ENCODE measurements around the gene DLL1. TPM values are rescaled to one million over a fixed set of nuclear protein-coding genes. Genes with fewer than 3 reads are reported as not detected.
A peak's percentile ranks its signal among the peaks of the same experiment; 100 is the strongest.

Gene DLL1
- total and polyA plus RNA-seq, 4 experiments from 2014 or later: 0.07 to 3.4 (median 1.7) TPM; not detected in 1

GRCh38 chr6:170313716-170314295, 22.9 kb upstream of the DLL1 start:
- no peak overlapping the region for H3K4me3 Mint-ChIP-seq
- intact Hi-C loops (cut with micrococcal nuclease): no loop called here
- ChIA-PET CTCF (ENCODE audit: partially characterized antibody) (no interaction called here), POLR2A (ENCODE audit: partially characterized antibody) (no interaction called here)
- H3K27me3 Mint-ChIP-seq: no peaks in the 10 kb centered on the region
- no peak overlapping the region for H3K4me3 ChIP-seq (ENCODE audit: low read length in 2 of 2)
- H3K9me3 Mint-ChIP-seq: no peaks in the 10 kb centered on the region
- H3K4me1 Mint-ChIP-seq: peaks cover 38 to 67% (median 51%) of the 10 kb centered on the region in 4 donors
- DNase-seq: no peak
- H3K4me1 ChIP-seq (ENCODE audit: insufficient read depth, low read length): peaks cover 42% of the 10 kb centered on the region
- peaks cover 12 to 39% of the 10 kb centered on the region in 2 donors for H3K36me3 Mint-ChIP-seq
- no peaks in the 10 kb centered on the region for H3K27me3 ChIP-seq (ENCODE audit: insufficient read depth, low read length)
- H3K9me3 ChIP-seq (ENCODE audit: control insufficient read depth in 1 of 2, low read length in 2 of 2): no peaks in the 10 kb centered on the region
- no peak overlapping the region for H3K27ac ChIP-seq (ENCODE audit: low read depth, low read length)
- no peak overlapping the region for H3K27ac Mint-ChIP-seq
- peaks cover 8% of the 10 kb centered on the region for H3K36me3 ChIP-seq (ENCODE audit: insufficient read depth, low read length)

- Mint-ChIP-seq H3K27me3 (no peaks in the 10 kb centered on the region), H3K9me3 (no peaks in the 10 kb centered on the region), H3K36me3 (peaks cover 7 to 36% of the 10 kb centered on the region in 2 donors), H3K4me3 (no peak overlapping the region), H3K4me1 (peaks cover 44 to 76% (median 60%) of the 10 kb centered on the region in 4 donors), H3K27ac (peak overlapping the region in 1 of 7 donors; percentile 5)
- Histone ChIP-seq H3K27me3 (ENCODE audit: insufficient read depth, low read length) (no peaks in the 10 kb centered on the region), H3K9me3 (ENCODE audit: control insufficient read depth in 1 of 2, low read length in 2 of 2) (no peaks in the 10 kb centered on the region), H3K4me1 (ENCODE audit: insufficient read depth, low read length) (peaks cover 51% of the 10 kb centered on the region), H3K27ac (ENCODE audit: low read depth, low read length) (no peak overlapping the region), H3K4me3 (ENCODE audit: low read length in 2 of 2) (no peak overlapping the region), H3K36me3 (ENCODE audit: insufficient read depth, low read length) (no peaks in the 10 kb centered on the region)
- ChIA-PET POLR2A (ENCODE audit: partially characterized antibody) (no interaction called here), CTCF (ENCODE audit: partially characterized antibody) (no interaction called here)
- no peak for DNase-seq
- intact Hi-C loops (cut with micrococcal nuclease): no loop called here
Measured at GRCh38 chr6:170312876-170313275, 22.0 kb upstream of the DLL1 start.

- no peak overlapping the region for H3K27ac ChIP-seq (ENCODE audit: low read depth, low read length)
- peaks cover 62% of the 10 kb centered on the region for H3K4me1 ChIP-seq (ENCODE audit: insufficient read depth, low read length)
- H3K27me3 ChIP-seq (ENCODE audit: insufficient read depth, low read length): no peaks in the 10 kb centered on the region
- ChIA-PET POLR2A (ENCODE audit: partially characterized antibody) (no interaction called here), CTCF (ENCODE audit: partially characterized antibody) (no interaction called here)
- no peaks in the 10 kb centered on the region for H3K9me3 Mint-ChIP-seq
- no peaks in the 10 kb centered on the region for H3K36me3 ChIP-seq (ENCODE audit: insufficient read depth, low read length)
- no peaks in the 10 kb centered on the region for H3K27me3 Mint-ChIP-seq
- H3K4me3 ChIP-seq (ENCODE audit: low read length in 2 of 2): no peak overlapping the region
- H3K9me3 ChIP-seq (ENCODE audit: control insufficient read depth in 1 of 2, low read length in 2 of 2): no peaks in the 10 kb centered on the region
- peak overlapping the region in 2 of 8 donors; percentile 33 to 43 for H3K4me3 Mint-ChIP-seq
- peaks cover 48 to 79% (median 69%) of the 10 kb centered on the region in 4 donors for H3K4me1 Mint-ChIP-seq
- intact Hi-C loops (cut with micrococcal nuclease): no loop called here
- DNase-seq: no peak
- H3K36me3 Mint-ChIP-seq: peaks cover 0 to 32% of the 10 kb centered on the region in 2 donors
- H3K27ac Mint-ChIP-seq: no peak overlapping the region
Measured at GRCh38 chr6:170311696-170312095, 20.8 kb upstream of the DLL1 start.

- POLR2A ChIA-PET (ENCODE audit: partially characterized antibody): interaction anchor here (2.3 to 4.1 kb wide), 4 partner anchors 12 to 221 kb away, joined by 8 to 22 read pairs (median 18); partner anchors contain the start of gene DLL1
Measured at GRCh38 chr6:170308761-170309160, 17.9 kb upstream of the DLL1 start.

GRCh38 chr6:170307080-170307545, 16.2 kb upstream of the DLL1 start:
- Histone ChIP-seq H3K27ac (ENCODE audit: low read depth, low read length) (peak overlapping the region; percentile 84), H3K36me3 (ENCODE audit: insufficient read depth, low read length) (no peaks in the 10 kb centered on the region), H3K9me3 (ENCODE audit: control insufficient read depth in 1 of 2, low read length in 2 of 2) (no peaks in the 10 kb centered on the region), H3K27me3 (ENCODE audit: insufficient read depth, low read length) (no peaks in the 10 kb centered on the region), H3K4me3 (ENCODE audit: low read length in 2 of 2) (peak overlapping the region; percentile 85 to 99), H3K4me1 (ENCODE audit: insufficient read depth, low read length) (peaks cover 57% of the 10 kb centered on the region)
- intact Hi-C loops (cut with micrococcal nuclease): loop anchor here (2.0 to 10.0 kb wide), 5 partner anchors 35 to 1095 kb away; partner anchors contain the start of genes C6orf120, DYNLT2, ERMARD and WDR27
- peak overlapping the region; percentile 91 to 99 (median 94) for H3K4me3 Mint-ChIP-seq
- POLR2A ChIA-PET (ENCODE audit: partially characterized antibody): interaction anchor here (0.8 to 4.1 kb wide), 11 partner anchors 11 to 555 kb away, joined by 3 to 22 read pairs (median 7); partner anchors contain the start of genes DLL1, DYNLT2, ERMARD and PDCD2
- DNase-seq: peak in 1 of 5 donors; percentile 59
- H3K36me3 Mint-ChIP-seq: peaks cover 0 to 20% of the 10 kb centered on the region in 2 donors
- CTCF ChIA-PET (ENCODE audit: partially characterized antibody): interaction anchor here (2.7 kb wide), 1 partner anchor 16 kb away, joined by 11 read pairs; the partner anchor contains the start of gene DLL1
- no peaks in the 10 kb centered on the region for H3K9me3 Mint-ChIP-seq
- H3K4me1 Mint-ChIP-seq: peaks cover 37 to 47% (median 44%) of the 10 kb centered on the region in 4 donors
- peaks cover 8 to 10% of the 10 kb centered on the region in 2 donors for H3K27me3 Mint-ChIP-seq
- peak overlapping the region; percentile 93 to 98 (median 97) for H3K27ac Mint-ChIP-seq

More at GRCh38 chr6:170308761-170309160, 17.9 kb upstream of the DLL1 start:
- CTCF ChIA-PET (ENCODE audit: partially characterized antibody): interaction anchor here (2.7 kb wide), 1 partner anchor 17 kb away, joined by 11 read pairs; the partner anchor contains the start of gene DLL1
- Histone ChIP-seq H3K9me3 (ENCODE audit: control insufficient read depth in 1 of 2, low read length in 2 of 2) (no peaks in the 10 kb centered on the region), H3K4me3 (ENCODE audit: low read length in 2 of 2) (no peak overlapping the region), H3K27ac (ENCODE audit: low read depth, low read length) (no peak overlapping the region), H3K36me3 (ENCODE audit: insufficient read depth, low read length) (no peaks in the 10 kb centered on the region), H3K27me3 (ENCODE audit: insufficient read depth, low read length) (no peaks in the 10 kb centered on the region), H3K4me1 (ENCODE audit: insufficient read depth, low read length) (peaks cover 70% of the 10 kb centered on the region)
- peak overlapping the region; percentile 33 to 96 (median 74) for H3K4me3 Mint-ChIP-seq
- peaks cover 0 to 21% of the 10 kb centered on the region in 2 donors for H3K36me3 Mint-ChIP-seq
- H3K4me1 Mint-ChIP-seq: peaks cover 46 to 62% (median 58%) of the 10 kb centered on the region in 4 donors
- H3K9me3 Mint-ChIP-seq: no peaks in the 10 kb centered on the region
- H3K27ac Mint-ChIP-seq: peak overlapping the region in 6 of 7 donors; percentile 1 to 93 (median 60)
- intact Hi-C loops (cut with micrococcal nuclease): loop anchor here (5.0 to 10.0 kb wide), 4 partner anchors 36 to 1096 kb away; partner anchors contain the start of genes C6orf120 and WDR27
- peaks cover 3 to 5% of the 10 kb centered on the region in 2 donors for H3K27me3 Mint-ChIP-seq
- no peak for DNase-seq

GRCh38 chr6:170306324-170307079, 15.6 kb upstream of the DLL1 start, which contains the start of gene FAM120B:
Gene FAM120B (plus strand): TSS chr6:170306758. CDS start chr6:170317391, 10,633 bp downstream.
- H3K4me1 ChIP-seq (ENCODE audit: insufficient read depth, low read length): peaks cover 53% of the 10 kb centered on the region
- CTCF ChIA-PET (ENCODE audit: partially characterized antibody): interaction anchor here (4.4 kb wide), 1 partner anchor 14 kb away, joined by 31 read pairs; the partner anchor contains the start of gene DLL1
- no peaks in the 10 kb centered on the region for H3K27me3 ChIP-seq (ENCODE audit: insufficient read depth, low read length)
- H3K27ac Mint-ChIP-seq: peak within 1 kb of the TSS; percentile 93 to 98 (median 97)
- no peaks in the 10 kb centered on the region for H3K36me3 ChIP-seq (ENCODE audit: insufficient read depth, low read length)
- H3K4me1 Mint-ChIP-seq: peaks cover 34 to 43% (median 41%) of the 10 kb centered on the region in 4 donors
- POLR2A ChIA-PET (ENCODE audit: partially characterized antibody): interaction anchor here (0.8 to 4.1 kb wide), 12 partner anchors 10 to 605 kb away, joined by 3 to 22 read pairs (median 6); partner anchors contain the start of genes C6orf120, DLL1, DYNLT2 and ERMARD
- peaks cover 0 to 3% (median 0%) of the 10 kb centered on the region in 8 donors for H3K9me3 Mint-ChIP-seq
- H3K9me3 ChIP-seq (ENCODE audit: control insufficient read depth in 1 of 2, low read length in 2 of 2): no peaks in the 10 kb centered on the region
- H3K36me3 Mint-ChIP-seq: peaks cover 0 to 18% of the 10 kb centered on the region in 2 donors
- H3K27me3 Mint-ChIP-seq: peaks cover 8 to 14% of the 10 kb centered on the region in 2 donors
- peak within 1 kb of the TSS; percentile 91 to 99 (median 94) for H3K4me3 Mint-ChIP-seq
- DNase-seq: peak; percentile 95 to 96 (median 95)
- peak within 1 kb of the TSS; percentile 85 to 99 for H3K4me3 ChIP-seq (ENCODE audit: low read length in 2 of 2)
- intact Hi-C loops (cut with micrococcal nuclease): loop anchor here (1.0 to 10.0 kb wide), 7 partner anchors 14 to 1094 kb away; partner anchors contain the start of genes C6orf120, DYNLT2, ERMARD and TBP
- peak within 1 kb of the TSS; percentile 84 for H3K27ac ChIP-seq (ENCODE audit: low read depth, low read length)

Measured in CD4-positive, alpha-beta memory T cell (primary cell).